ENCODE data around the gene TOMM40L.

GRCh38 chr1:161190962-161191521 lies 34.8 kb upstream of the TOMM40L start:
- TF ChIP-seq POLR2AphosphoS5 (IDR thresholded peaks at IDR 0.05; ENCODE audit: low read depth, low read length) (no peak), SIN3A (IDR thresholded peaks at IDR 0.05; ENCODE audit: borderline replicate concordance, insufficient read depth, low read length) (no peak)
